Erythroblast (primary cell): ENCODE results near the gene PNPLA7.
"Not testable (repeated sequence)": the region's sequence is repeated elsewhere in the genome, so short reads cannot be mapped to it uniquely, and the experiment has no call there.

Source experiments
- DNase-seq, 2 experiments: peaks; one replicate each; lab custom pipeline; 2025; lab: John Stamatoyannopoulos, UW
- GATA1 ChIP-seq: IDR thresholded peaks from 2 replicates; pipeline ENCODE4 v1.6.1; 2011; ENCODE audit warnings: low read depth, mild to moderate bottlenecking, control low read depth, low read length, moderate library complexity
- POLR2A ChIP-seq: IDR thresholded peaks from 2 replicates; pipeline ENCODE4 v1.6.1; 2011; ENCODE audit warnings: mild to moderate bottlenecking, low read length

The PNPLA7 gene

DNA sequence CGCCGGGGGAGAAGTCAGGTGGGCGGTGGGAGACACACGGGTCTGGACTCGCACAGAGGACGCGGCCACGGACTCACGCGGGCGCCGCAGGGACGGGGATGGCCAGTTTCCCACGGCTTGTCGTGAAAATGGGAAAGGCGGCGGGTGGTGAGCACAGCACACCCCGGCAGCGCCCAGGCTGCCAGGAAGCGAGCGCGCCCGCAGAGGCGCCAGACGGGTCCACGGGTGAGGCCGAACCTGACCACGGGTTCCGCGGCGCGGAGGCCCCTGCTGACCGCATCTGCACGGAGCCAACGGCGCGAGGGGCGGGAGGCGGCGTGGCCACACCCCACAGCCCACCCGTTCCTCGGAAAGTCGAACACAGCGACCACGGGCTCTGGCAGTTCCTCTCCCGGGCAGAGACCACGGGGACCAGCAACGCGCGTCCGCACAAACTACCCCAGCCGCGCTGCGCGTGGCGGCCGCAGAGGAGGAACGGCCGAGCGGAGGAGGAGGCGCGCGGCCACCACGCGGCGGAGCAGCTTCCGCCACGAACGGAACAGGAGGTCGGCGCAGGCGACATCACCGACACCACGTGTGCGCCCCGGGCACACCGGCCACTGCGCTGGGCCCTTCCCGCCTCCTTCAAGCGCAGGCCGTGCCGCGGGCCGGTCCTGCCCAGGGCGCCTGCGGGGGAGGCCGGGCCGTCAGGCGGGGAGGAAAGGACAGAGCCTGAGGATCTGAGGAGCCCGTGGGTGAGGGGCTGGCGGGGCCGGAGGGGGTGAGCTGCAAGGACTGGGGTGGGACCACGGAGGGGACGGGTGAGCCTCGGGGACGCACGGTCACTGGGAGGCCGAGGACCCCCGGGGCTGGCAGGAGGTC lies 132.8 kb downstream of the PNPLA7 start:
- TF ChIP-seq GATA1 (no peak), POLR2A (peak; percentile 28)
- DNase-seq: peak; percentile 19 to 34

GRCh38 chr9:137416563-137417151 lies 133.5 kb downstream of the PNPLA7 start:
- no peak for DNase-seq
- no peak for TF ChIP-seq POLR2A
- TF ChIP-seq GATA1: no peak

GRCh38 chr9:137416006-137416562 lies 134.1 kb downstream of the PNPLA7 start:
- DNase-seq: no peak

GRCh38 chr9:137415451-137415850 lies 134.8 kb downstream of the PNPLA7 start:
- no peak for DNase-seq
- TF ChIP-seq GATA1: no peak
- TF ChIP-seq POLR2A: no peak

More at GRCh38 chr9:137416006-137416562, 134.1 kb downstream of the PNPLA7 start:
- TF ChIP-seq POLR2A (no peak), GATA1 (no peak)

DNA sequence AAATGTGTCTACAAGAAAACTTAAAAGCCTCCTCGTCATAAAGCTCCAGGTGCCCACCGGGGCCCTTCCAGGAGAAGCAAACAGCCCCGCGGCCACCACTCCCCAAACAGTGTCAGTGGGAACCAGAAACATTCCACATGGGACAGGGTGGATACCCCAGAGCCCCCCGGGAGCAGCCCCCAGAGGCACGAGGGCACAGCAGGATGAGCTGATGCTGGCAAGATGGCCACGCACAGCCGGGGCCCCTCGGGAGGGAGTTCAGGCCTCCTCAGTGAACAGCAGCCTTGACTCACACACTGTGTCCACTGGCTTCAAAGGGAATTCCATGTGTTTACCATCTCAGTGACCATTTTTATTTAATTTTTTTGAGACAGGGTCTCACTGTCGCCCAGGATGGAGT lies 137.8 kb downstream of the PNPLA7 start:
- DNase-seq: no peak

GRCh38 chr9:137411645-137412380 lies 138.4 kb downstream of the PNPLA7 start:
- TF ChIP-seq POLR2A (no peak), GATA1 (no peak)
- peak in 1 of 2 experiments; percentile 12 for DNase-seq

More for the DNA sequence above, 137.8 kb downstream of the PNPLA7 start:
- TF ChIP-seq GATA1 (no peak), POLR2A (no peak)

- TF ChIP-seq GATA1: no peak
- TF ChIP-seq POLR2A: no peak
- no peak for DNase-seq
These were observed 138.9 kb downstream of the PNPLA7 start for GRCh38 chr9:137411260-137411644.

- TF ChIP-seq POLR2A (no peak), GATA1 (no peak)
- DNase-seq: no peak
These were observed 139.3 kb downstream of the PNPLA7 start for GRCh38 chr9:137410891-137411249.

- DNase-seq: not testable (repeated sequence)
These were observed 139.8 kb downstream of the PNPLA7 start for GRCh38 chr9:137410236-137410890.
